Femur (tissue), 1 donor: ENCODE measurements around the gene NOL7.

Experiments used
- DNase-seq: peaks from one replicate; pipeline ENCODE4 v3.0.0-alpha.2; 2017

The NOL7 gene

GRCh38 chr6:13660273-13660672, 45.1 kb downstream of the NOL7 start:
- DNase-seq, result no peak

GRCh38 chr6:13660893-13661292, 45.8 kb downstream of the NOL7 start:
- no peak for DNase-seq

- no peak for DNase-seq
Measured at GRCh38 chr6:13661647-13662046, 46.5 kb downstream of the NOL7 start.

GRCh38 chr6:13662651-13663334, 47.7 kb downstream of the NOL7 start:
- DNase-seq, result no peak

- no peak for DNase-seq
Measured at GRCh38 chr6:13663986-13664385, 48.9 kb downstream of the NOL7 start.

GRCh38 chr6:13664703-13665352, 49.7 kb downstream of the NOL7 start:
- DNase-seq, result no peak

GRCh38 chr6:13666194-13667105, 51.3 kb downstream of the NOL7 start:
- no peak for DNase-seq

- no peak for DNase-seq
Measured at GRCh38 chr6:13667655-13668054, 52.5 kb downstream of the NOL7 start.

GRCh38 chr6:13668291-13668928, 53.3 kb downstream of the NOL7 start:
- DNase-seq, result no peak

GRCh38 chr6:13669476-13669875, 54.3 kb downstream of the NOL7 start:
- no peak for DNase-seq
